GM12878 (cell line): ENCODE results near the gene DLL1. TPM values are rescaled to one million over a fixed set of nuclear protein-coding genes. Genes with fewer than 3 reads are reported as not detected.
A peak's percentile ranks its signal among the peaks of the same experiment; 100 is the strongest.

Experiments
- ASH2L ChIP-seq: fragments of 300-600, 200-600 bp; sonication (generic); IDR thresholded peaks from 2 replicates; pipeline ENCODE4 v1.6.1; 2017; ENCODE audit warnings: low read depth, mild to moderate bottlenecking, borderline replicate concordance
- GATAD2B ChIP-seq: fragments of 450-650 bp; conservative IDR thresholded peaks from 2 replicates; pipeline ENCODE4 v1.6.1; 2017; ENCODE audit warnings: low read depth, mild to moderate bottlenecking, moderate library complexity
- IKZF1 ChIP-seq: fragments of 450-650 bp; conservative IDR thresholded peaks from 2 replicates; pipeline ENCODE4 v1.6.1; 2017; ENCODE audit warnings: antibody characterized with exemption, mild to moderate bottlenecking
- KLF5 ChIP-seq: fragments of 450-650 bp; IDR thresholded peaks from 2 replicates; pipeline ENCODE4 v1.6.1; 2014; ENCODE audit warnings: mild to moderate bottlenecking; ENCODE audit not compliant: partially characterized antibody
- LARP7 ChIP-seq: fragments of 450-650 bp; IDR thresholded peaks from 2 replicates; pipeline ENCODE4 v1.6.1; 2017; ENCODE audit warnings: mild to moderate bottlenecking
- MEF2A ChIP-seq: IDR thresholded peaks from 2 replicates; pipeline ENCODE4 v1.6.1; 2011; ENCODE audit warnings: low read depth, mild to moderate bottlenecking, low read length, moderate library complexity; ENCODE audit not compliant: insufficient read depth
- MEF2B ChIP-seq: fragments of 450-650 bp; IDR thresholded peaks from 2 replicates; pipeline ENCODE4 v1.6.1; 2018; ENCODE audit warnings: mild to moderate bottlenecking, moderate library complexity; ENCODE audit not compliant: partially characterized antibody, poor library complexity, severe bottlenecking
- MYC ChIP-seq: IDR thresholded peaks from 2 replicates; pipeline ENCODE4 v1.6.1; 2011; ENCODE audit warnings: mild to moderate bottlenecking, low read length, moderate library complexity, inconsistent platforms; ENCODE audit not compliant: insufficient read depth, insufficient replicate concordance, insufficient read length, severe bottlenecking
- PML ChIP-seq: IDR thresholded peaks from 2 replicates; pipeline ENCODE4 v1.6.1; 2012; ENCODE audit warnings: low read length, inconsistent platforms
- POLR2AphosphoS2 ChIP-seq: IDR thresholded peaks from 2 replicates; pipeline ENCODE4 v1.6.1; 2011; ENCODE audit warnings: low read depth, mild to moderate bottlenecking, low read length, improper control_type of control experiment, moderate library complexity
- RB1 ChIP-seq: fragments of 450-650 bp; formaldehyde crosslinking; IDR thresholded peaks from 2 replicates; pipeline ENCODE4 v1.6.1; 2017; ENCODE audit warnings: mild to moderate bottlenecking, borderline replicate concordance
- SIX5 ChIP-seq: IDR thresholded peaks from 2 replicates; pipeline ENCODE4 v1.6.1; 2011; ENCODE audit warnings: mild to moderate bottlenecking, low read depth, low read length, moderate library complexity; ENCODE audit not compliant: severe bottlenecking
- SP1 ChIP-seq: IDR thresholded peaks from one replicate; pipeline ENCODE4 v1.6.1; 2011; ENCODE audit warnings: low read depth, low read length
- SPI1 ChIP-seq: IDR thresholded peaks from 2 replicates; pipeline ENCODE4 v1.6.1; 2011; ENCODE audit warnings: low read depth, mild to moderate bottlenecking, low read length, moderate library complexity, borderline replicate concordance; ENCODE audit not compliant: insufficient read depth
- STAT1 ChIP-seq: fragments of 450-650 bp; conservative IDR thresholded peaks from 2 replicates; pipeline ENCODE4 v1.6.1; 2014; ENCODE audit warnings: antibody characterized with exemption, mild to moderate bottlenecking
- ZBED1 ChIP-seq: IDR thresholded peaks from 2 replicates; pipeline ENCODE4 v1.6.1; 2016; ENCODE audit warnings: borderline replicate concordance
- ZNF384 ChIP-seq: IDR thresholded peaks from 2 replicates; pipeline ENCODE4 v1.6.1; 2012; ENCODE audit warnings: low read depth, mild to moderate bottlenecking, low read length, improper control_type of control experiment, borderline replicate concordance
- ZSCAN29 ChIP-seq: fragments of 450-650 bp; IDR thresholded peaks from 2 replicates; pipeline ENCODE4 v1.6.1; 2017; ENCODE audit warnings: mild to moderate bottlenecking, moderate library complexity
- polyA plus RNA-seq, 11 experiments: library from polyadenylated mRNA; depleted of rRNA in 4 of 11; unstranded in 6 of 11; stranded (reverse) in 5 of 11; fragments of >200 nt; fragmentation: Nextera tagmentation in 4 of 11; fragmentation: Illumina TruSeq in 1 of 11; extraction: Ambion mirVana in 4 of 11; extraction: Trizol in 1 of 11; gene quantifications; 1 replicate in 1 of 11; 2 replicates in 10 of 11; pipeline versions ENCODE4 v1.2.1 to v1.2.3, GENCODE V29; 2011 to 2016; ENCODE audit warnings: inconsistent platforms in 2 of 11, missing spikeins in 2 of 11, low read depth in 1 of 11
- total RNA-seq, 4 experiments: library from RNA; depleted of rRNA in 3 of 4; stranded (reverse); fragments of >200 nt in 3 of 4; fragmentation: Illumina TruSeq in 1 of 4; extraction: Trizol in 1 of 4; gene quantifications; 2 replicates each; pipeline versions ENCODE4 v1.2.1 to v1.2.3, GENCODE V29; 2013 to 2021
- TF ChIP-seq, protein P1 (sequence below): fragments of 450-650 bp; IDR thresholded peaks from 2 replicates; pipeline ENCODE4 v1.6.1; 2018; ENCODE audit warnings: borderline replicate concordance, mild to moderate bottlenecking; ENCODE audit not compliant: partially characterized antibody
- TF ChIP-seq, protein P2 (sequence below): fragments of 450-650 bp; IDR thresholded peaks from 2 replicates; pipeline ENCODE4 v1.6.1; 2017; ENCODE audit warnings: mild to moderate bottlenecking, moderate library complexity
- TF ChIP-seq, protein P3 (sequence below): fragments of 450-650 bp; IDR thresholded peaks from 2 replicates; pipeline ENCODE4 v1.6.1; 2017; ENCODE audit warnings: antibody characterized with exemption, mild to moderate bottlenecking, moderate library complexity

DLL1 gene
- total and polyA plus RNA-seq, 10 of the 15 experiments (the other 5 are each of a cell fraction or from before 2014, with no cell fraction given) = 0.02 to 0.80 (median 0.19) TPM

- TF ChIP-seq, protein P1, sequence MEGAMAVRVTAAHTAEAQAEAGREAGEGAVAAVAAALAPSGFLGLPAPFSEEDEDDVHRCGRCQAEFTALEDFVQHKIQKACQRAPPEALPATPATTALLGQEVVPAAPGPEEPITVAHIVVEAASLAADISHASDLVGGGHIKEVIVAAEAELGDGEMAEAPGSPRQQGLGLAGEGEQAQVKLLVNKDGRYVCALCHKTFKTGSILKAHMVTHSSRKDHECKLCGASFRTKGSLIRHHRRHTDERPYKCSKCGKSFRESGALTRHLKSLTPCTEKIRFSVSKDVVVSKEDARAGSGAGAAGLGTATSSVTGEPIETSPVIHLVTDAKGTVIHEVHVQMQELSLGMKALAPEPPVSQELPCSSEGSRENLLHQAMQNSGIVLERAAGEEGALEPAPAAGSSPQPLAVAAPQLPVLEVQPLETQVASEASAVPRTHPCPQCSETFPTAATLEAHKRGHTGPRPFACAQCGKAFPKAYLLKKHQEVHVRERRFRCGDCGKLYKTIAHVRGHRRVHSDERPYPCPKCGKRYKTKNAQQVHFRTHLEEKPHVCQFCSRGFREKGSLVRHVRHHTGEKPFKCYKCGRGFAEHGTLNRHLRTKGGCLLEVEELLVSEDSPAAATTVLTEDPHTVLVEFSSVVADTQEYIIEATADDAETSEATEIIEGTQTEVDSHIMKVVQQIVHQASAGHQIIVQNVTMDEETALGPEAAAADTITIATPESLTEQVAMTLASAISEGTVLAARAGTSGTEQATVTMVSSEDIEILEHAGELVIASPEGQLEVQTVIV = peak; percentile 66
- peak; percentile 94 for TF ChIP-seq GATAD2B
- TF ChIP-seq STAT1 = peak; percentile 67; the same call in 1 of the 2 replicates
- TF ChIP-seq SIX5 = peak; percentile 38
- peak; percentile 86 for TF ChIP-seq SPI1
- TF ChIP-seq PML = peak; percentile 84; the same call in 1 of the 2 replicates
- peak; percentile 84 for TF ChIP-seq LARP7
- no peak; the same call in 1 of the 2 replicates for TF ChIP-seq ASH2L
- peak; percentile 100 for TF ChIP-seq IKZF1
- TF ChIP-seq MYC = no peak
- no peak for TF ChIP-seq MEF2A
- no peak for TF ChIP-seq ZNF384
- TF ChIP-seq ZBED1 = no peak
- peak; percentile 62 for TF ChIP-seq KLF5
- TF ChIP-seq ZSCAN29 = no peak
- peak; percentile 84; the same call in 1 of the 2 replicates for TF ChIP-seq POLR2AphosphoS2
- TF ChIP-seq, protein P2, sequence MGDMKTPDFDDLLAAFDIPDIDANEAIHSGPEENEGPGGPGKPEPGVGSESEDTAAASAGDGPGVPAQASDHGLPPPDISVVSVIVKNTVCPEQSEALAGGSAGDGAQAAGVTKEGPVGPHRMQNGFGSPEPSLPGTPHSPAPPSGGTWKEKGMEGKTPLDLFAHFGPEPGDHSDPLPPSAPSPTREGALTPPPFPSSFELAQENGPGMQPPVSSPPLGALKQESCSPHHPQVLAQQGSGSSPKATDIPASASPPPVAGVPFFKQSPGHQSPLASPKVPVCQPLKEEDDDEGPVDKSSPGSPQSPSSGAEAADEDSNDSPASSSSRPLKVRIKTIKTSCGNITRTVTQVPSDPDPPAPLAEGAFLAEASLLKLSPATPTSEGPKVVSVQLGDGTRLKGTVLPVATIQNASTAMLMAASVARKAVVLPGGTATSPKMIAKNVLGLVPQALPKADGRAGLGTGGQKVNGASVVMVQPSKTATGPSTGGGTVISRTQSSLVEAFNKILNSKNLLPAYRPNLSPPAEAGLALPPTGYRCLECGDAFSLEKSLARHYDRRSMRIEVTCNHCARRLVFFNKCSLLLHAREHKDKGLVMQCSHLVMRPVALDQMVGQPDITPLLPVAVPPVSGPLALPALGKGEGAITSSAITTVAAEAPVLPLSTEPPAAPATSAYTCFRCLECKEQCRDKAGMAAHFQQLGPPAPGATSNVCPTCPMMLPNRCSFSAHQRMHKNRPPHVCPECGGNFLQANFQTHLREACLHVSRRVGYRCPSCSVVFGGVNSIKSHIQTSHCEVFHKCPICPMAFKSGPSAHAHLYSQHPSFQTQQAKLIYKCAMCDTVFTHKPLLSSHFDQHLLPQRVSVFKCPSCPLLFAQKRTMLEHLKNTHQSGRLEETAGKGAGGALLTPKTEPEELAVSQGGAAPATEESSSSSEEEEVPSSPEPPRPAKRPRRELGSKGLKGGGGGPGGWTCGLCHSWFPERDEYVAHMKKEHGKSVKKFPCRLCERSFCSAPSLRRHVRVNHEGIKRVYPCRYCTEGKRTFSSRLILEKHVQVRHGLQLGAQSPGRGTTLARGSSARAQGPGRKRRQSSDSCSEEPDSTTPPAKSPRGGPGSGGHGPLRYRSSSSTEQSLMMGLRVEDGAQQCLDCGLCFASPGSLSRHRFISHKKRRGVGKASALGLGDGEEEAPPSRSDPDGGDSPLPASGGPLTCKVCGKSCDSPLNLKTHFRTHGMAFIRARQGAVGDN = peak; percentile 77; the same call in 1 of the 2 replicates
- peak; percentile 30 for TF ChIP-seq MEF2B
- peak; percentile 72; the same call in 1 of the 2 replicates for TF ChIP-seq RB1
- TF ChIP-seq SP1 = peak; percentile 37
- TF ChIP-seq, protein P3, sequence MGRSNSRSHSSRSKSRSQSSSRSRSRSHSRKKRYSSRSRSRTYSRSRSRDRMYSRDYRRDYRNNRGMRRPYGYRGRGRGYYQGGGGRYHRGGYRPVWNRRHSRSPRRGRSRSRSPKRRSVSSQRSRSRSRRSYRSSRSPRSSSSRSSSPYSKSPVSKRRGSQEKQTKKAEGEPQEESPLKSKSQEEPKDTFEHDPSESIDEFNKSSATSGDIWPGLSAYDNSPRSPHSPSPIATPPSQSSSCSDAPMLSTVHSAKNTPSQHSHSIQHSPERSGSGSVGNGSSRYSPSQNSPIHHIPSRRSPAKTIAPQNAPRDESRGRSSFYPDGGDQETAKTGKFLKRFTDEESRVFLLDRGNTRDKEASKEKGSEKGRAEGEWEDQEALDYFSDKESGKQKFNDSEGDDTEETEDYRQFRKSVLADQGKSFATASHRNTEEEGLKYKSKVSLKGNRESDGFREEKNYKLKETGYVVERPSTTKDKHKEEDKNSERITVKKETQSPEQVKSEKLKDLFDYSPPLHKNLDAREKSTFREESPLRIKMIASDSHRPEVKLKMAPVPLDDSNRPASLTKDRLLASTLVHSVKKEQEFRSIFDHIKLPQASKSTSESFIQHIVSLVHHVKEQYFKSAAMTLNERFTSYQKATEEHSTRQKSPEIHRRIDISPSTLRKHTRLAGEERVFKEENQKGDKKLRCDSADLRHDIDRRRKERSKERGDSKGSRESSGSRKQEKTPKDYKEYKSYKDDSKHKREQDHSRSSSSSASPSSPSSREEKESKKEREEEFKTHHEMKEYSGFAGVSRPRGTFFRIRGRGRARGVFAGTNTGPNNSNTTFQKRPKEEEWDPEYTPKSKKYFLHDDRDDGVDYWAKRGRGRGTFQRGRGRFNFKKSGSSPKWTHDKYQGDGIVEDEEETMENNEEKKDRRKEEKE = no peak
These were observed 15.6 kb upstream of the DLL1 start, which contains the start of gene FAM120B (continued) for GRCh38 chr6:170306324-170307079.
